Large intestine (tissue), 3 donors: ENCODE data around the gene CNGA3. TPM values are rescaled to one million over a fixed set of nuclear protein-coding genes. Genes with fewer than 3 reads are reported as not detected.

Source experiments
- DNase-seq, 2 donors: peaks; one replicate each; pipeline versions ENCODE4 v3.0.0 to v3.0.0-alpha.2; 2013
- H3K27ac ChIP-seq: one replicate; pipeline ENCODE4 v1.5.1; 2013; ENCODE audit warnings: low read length
- H3K27me3 ChIP-seq: 2 replicates; pipeline ENCODE4 v1.6.1; 2013; ENCODE audit warnings: low read length; ENCODE audit not compliant: control insufficient read depth, insufficient read depth
- H3K36me3 ChIP-seq: 2 replicates; pipeline ENCODE4 v1.6.1; 2013; ENCODE audit warnings: low read length; ENCODE audit not compliant: control insufficient read depth, insufficient read depth
- H3K4me1 ChIP-seq: one replicate; pipeline ENCODE4 v1.6.1; 2013; ENCODE audit warnings: low read length; ENCODE audit not compliant: control insufficient read depth, insufficient read depth
- H3K4me3 ChIP-seq: one replicate; pipeline ENCODE4 v1.5.1; 2013; ENCODE audit warnings: low read length
- H3K9me3 ChIP-seq: one replicate; pipeline ENCODE4 v1.6.1; 2013; ENCODE audit warnings: mild to moderate bottlenecking, low read depth, low read length, moderate library complexity; ENCODE audit not compliant: control insufficient read depth
- WGBS: methylation state at CpG from one replicate; pipeline ENCODE4 v1.1.5; 2013; ENCODE audit warnings: low lambda C conversion rate; ENCODE audit not compliant: insufficient coverage; 5-methylcytosine and 5-hydroxymethylcytosine counted together
- polyA plus RNA-seq: library from polyadenylated mRNA; unstranded; fragments of 120-200 nt; gene quantifications from one replicate; pipeline ENCODE4 v1.2.1, GENCODE V29; 2013

The CNGA3 gene
- polyA plus RNA-seq, 1 donor: 2.3 TPM

- peaks cover 7% of the 10 kb centered on the region for H3K27me3 ChIP-seq
- no peaks in the 10 kb centered on the region for H3K4me1 ChIP-seq
- DNase-seq: no peak
- H3K27ac ChIP-seq: no peak overlapping the region
- no CpG with 5 or more reads among the region's 6 CpGs for WGBS
- H3K4me3 ChIP-seq: no peak overlapping the region
- H3K36me3 ChIP-seq: no peaks in the 10 kb centered on the region
- no peaks in the 10 kb centered on the region for H3K9me3 ChIP-seq
These were observed 30.1 kb downstream of the CNGA3 start for GRCh38 chr2:98376301-98376910.

- no peak overlapping the region for H3K27ac ChIP-seq
- WGBS: no CpG with 5 or more reads among the region's 8 CpGs
- H3K4me1 ChIP-seq: no peaks in the 10 kb centered on the region
- no peaks in the 10 kb centered on the region for H3K9me3 ChIP-seq
- no peaks in the 10 kb centered on the region for H3K36me3 ChIP-seq
- H3K4me3 ChIP-seq: no peak overlapping the region
- peaks cover 7% of the 10 kb centered on the region for H3K27me3 ChIP-seq
- no peak for DNase-seq
These were observed 30.7 kb downstream of the CNGA3 start for GRCh38 chr2:98376996-98377395.

GRCh38 chr2:98377544-98377943 lies 31.3 kb downstream of the CNGA3 start:
- no peaks in the 10 kb centered on the region for H3K36me3 ChIP-seq
- peaks cover 7% of the 10 kb centered on the region for H3K27me3 ChIP-seq
- WGBS: no CpG with 5 or more reads among the region's 7 CpGs
- H3K4me1 ChIP-seq: no peaks in the 10 kb centered on the region
- no peaks in the 10 kb centered on the region for H3K9me3 ChIP-seq
- no peak overlapping the region for H3K4me3 ChIP-seq
- no peak for DNase-seq
- no peak overlapping the region for H3K27ac ChIP-seq

- Histone ChIP-seq H3K36me3 (no peaks in the 10 kb centered on the region), H3K9me3 (no peaks in the 10 kb centered on the region), H3K4me3 (no peak overlapping the region), H3K27ac (no peak overlapping the region), H3K4me1 (no peaks in the 10 kb centered on the region), H3K27me3 (peaks cover 7% of the 10 kb centered on the region)
- DNase-seq: no peak
- 80% methylated on average over 1 of the region's 6 CpGs for WGBS
These were observed 31.9 kb downstream of the CNGA3 start for GRCh38 chr2:98378196-98378595.

- no CpG with 5 or more reads among the region's 4 CpGs for WGBS
- H3K4me1 ChIP-seq: no peaks in the 10 kb centered on the region
- H3K36me3 ChIP-seq: no peaks in the 10 kb centered on the region
- H3K9me3 ChIP-seq: no peaks in the 10 kb centered on the region
- H3K27ac ChIP-seq: no peak overlapping the region
- peaks cover 7% of the 10 kb centered on the region for H3K27me3 ChIP-seq
- H3K4me3 ChIP-seq: no peak overlapping the region
- DNase-seq: peak in 1 of 2 donors; percentile 8
These were observed 32.6 kb downstream of the CNGA3 start for GRCh38 chr2:98378901-98379300.

GRCh38 chr2:98379311-98380202 lies 33.3 kb downstream of the CNGA3 start:
- no peaks in the 10 kb centered on the region for H3K4me1 ChIP-seq
- 40% methylated on average over 1 of the region's 14 CpGs for WGBS
- H3K36me3 ChIP-seq: no peaks in the 10 kb centered on the region
- H3K4me3 ChIP-seq: no peak overlapping the region
- H3K27me3 ChIP-seq: peaks cover 7% of the 10 kb centered on the region
- no peak for DNase-seq
- H3K27ac ChIP-seq: no peak overlapping the region
- H3K9me3 ChIP-seq: no peaks in the 10 kb centered on the region

- DNase-seq: no peak
- no CpG with 5 or more reads among the region's 7 CpGs for WGBS
- H3K9me3 ChIP-seq: no peaks in the 10 kb centered on the region
These were observed 33.9 kb downstream of the CNGA3 start for GRCh38 chr2:98380203-98380535.

GRCh38 chr2:98381494-98381893 lies 35.2 kb downstream of the CNGA3 start:
- Histone ChIP-seq H3K36me3 (no peaks in the 10 kb centered on the region), H3K4me3 (no peak overlapping the region), H3K4me1 (no peaks in the 10 kb centered on the region), H3K27ac (no peak overlapping the region), H3K27me3 (peaks cover 4% of the 10 kb centered on the region), H3K9me3 (no peaks in the 10 kb centered on the region)
- DNase-seq: no peak
- WGBS: 0% methylated on average over 1 of the region's 8 CpGs

More at GRCh38 chr2:98380203-98380535, 33.9 kb downstream of the CNGA3 start:
- H3K4me1 ChIP-seq: no peaks in the 10 kb centered on the region
- no peaks in the 10 kb centered on the region for H3K36me3 ChIP-seq
- no peak overlapping the region for H3K4me3 ChIP-seq
- no peak overlapping the region for H3K27ac ChIP-seq
- H3K27me3 ChIP-seq: peaks cover 7% of the 10 kb centered on the region

GRCh38 chr2:98382086-98382485 lies 35.8 kb downstream of the CNGA3 start:
- WGBS: no CpG with 5 or more reads among the region's 11 CpGs
- Histone ChIP-seq H3K36me3 (no peaks in the 10 kb centered on the region), H3K4me1 (no peaks in the 10 kb centered on the region), H3K27ac (no peak overlapping the region), H3K27me3 (peaks cover 4% of the 10 kb centered on the region), H3K9me3 (no peaks in the 10 kb centered on the region), H3K4me3 (no peak overlapping the region)
- DNase-seq: no peak

- Histone ChIP-seq H3K27ac (no peak overlapping the region), H3K27me3 (peaks cover 3% of the 10 kb centered on the region), H3K36me3 (no peaks in the 10 kb centered on the region), H3K4me3 (no peak overlapping the region), H3K4me1 (no peaks in the 10 kb centered on the region), H3K9me3 (no peaks in the 10 kb centered on the region)
- 60% methylated on average over 1 of the region's 7 CpGs for WGBS
- DNase-seq: no peak
These were observed 36.5 kb downstream of the CNGA3 start for GRCh38 chr2:98382739-98383138.
